Esophagus squamous epithelium (tissue), 4 donors: ENCODE measurements around the gene ZNF471.

Experiments
- CTCF ChIP-seq, 6 experiments: fragments of 450-650 bp in 4 of 6; fragments of 200-600 bp in 2 of 6; sonication (generic) in 2 of 6; IDR thresholded peaks; one replicate each; pipeline ENCODE4 v1.5.1; 2016 to 2019; ENCODE audit warnings: antibody characterized with exemption in 6 of 6, mild to moderate bottlenecking in 4 of 6, moderate library complexity in 4 of 6
- POLR2A ChIP-seq, 4 donors: fragments of 450-650 bp; IDR thresholded peaks; one replicate each; pipeline ENCODE4 v1.6.1; 2017; ENCODE audit warnings: antibody characterized with exemption in 4 of 4, mild to moderate bottlenecking in 4 of 4, moderate library complexity in 3 of 4

GRCh38 chr19:56504581-56504980 is 3.1 kb upstream of the ZNF471 start:
- no peak for TF ChIP-seq POLR2A (IDR thresholded peaks at IDR 0.05)
- no peak for TF ChIP-seq CTCF (IDR thresholded peaks at IDR 0.05)
